ENCODE results near the gene ZNF521. TPM values are rescaled to one million over a fixed set of nuclear protein-coding genes. Genes with fewer than 3 reads are reported as not detected.

The ZNF521 gene
- total RNA-seq, 1 donor from 2014 or later, result 10.3 TPM

DNA sequence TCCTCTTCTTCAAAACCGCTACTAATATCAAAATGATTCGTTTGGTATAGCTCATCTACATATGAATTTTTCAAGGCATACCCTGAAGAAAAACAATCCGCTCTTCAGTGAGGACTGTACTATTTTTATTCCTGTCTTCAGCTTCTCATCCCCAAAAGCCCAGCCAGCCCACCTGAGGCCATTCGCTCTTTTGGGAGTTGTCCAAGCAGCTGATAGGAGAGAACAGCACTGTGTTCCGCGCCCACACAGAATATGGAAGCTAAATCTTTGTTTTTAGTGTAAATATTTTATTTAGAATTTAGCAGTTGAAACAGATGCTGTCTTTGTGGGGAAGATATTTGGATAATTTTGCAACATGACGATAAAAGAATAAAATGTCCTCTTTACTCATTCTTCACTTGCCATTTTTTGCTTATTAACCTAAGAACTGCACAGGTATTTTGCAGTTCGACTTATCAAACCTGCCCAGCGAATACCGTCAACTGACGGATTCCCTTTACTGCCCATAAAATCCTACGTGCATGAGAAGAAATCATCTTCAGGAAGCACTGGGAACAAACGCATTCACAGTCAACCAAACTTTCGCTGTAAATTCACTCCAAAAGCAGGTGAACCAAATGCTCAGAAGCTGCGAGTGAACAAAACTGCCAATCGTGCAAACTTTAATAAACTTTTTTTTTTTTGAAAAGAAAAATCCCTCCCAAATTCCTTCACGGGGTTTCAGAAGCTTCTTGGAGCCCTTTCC lies 3.4 kb downstream of the ZNF521 start:
- Histone ChIP-seq H3K27ac (replicated peaks) (peak overlapping the region; percentile 96), H3K36me3 (no peaks in the 10 kb centered on the region), H3K4me3 (peak overlapping the region; percentile 81), H3K27me3 (ENCODE audit: low read depth) (no peaks in the 10 kb centered on the region), H3K9me3 (replicated peaks) (no peaks in the 10 kb centered on the region), H3K4me1 (peaks cover 74% of the 10 kb centered on the region)
- no peak for DNase-seq
- intact Hi-C loops (cut with micrococcal nuclease), result loop anchor here (10.0 kb wide), 1 partner anchor 64 kb away; no protein-coding TSS in a partner anchor
- TF ChIP-seq, protein P1, sequence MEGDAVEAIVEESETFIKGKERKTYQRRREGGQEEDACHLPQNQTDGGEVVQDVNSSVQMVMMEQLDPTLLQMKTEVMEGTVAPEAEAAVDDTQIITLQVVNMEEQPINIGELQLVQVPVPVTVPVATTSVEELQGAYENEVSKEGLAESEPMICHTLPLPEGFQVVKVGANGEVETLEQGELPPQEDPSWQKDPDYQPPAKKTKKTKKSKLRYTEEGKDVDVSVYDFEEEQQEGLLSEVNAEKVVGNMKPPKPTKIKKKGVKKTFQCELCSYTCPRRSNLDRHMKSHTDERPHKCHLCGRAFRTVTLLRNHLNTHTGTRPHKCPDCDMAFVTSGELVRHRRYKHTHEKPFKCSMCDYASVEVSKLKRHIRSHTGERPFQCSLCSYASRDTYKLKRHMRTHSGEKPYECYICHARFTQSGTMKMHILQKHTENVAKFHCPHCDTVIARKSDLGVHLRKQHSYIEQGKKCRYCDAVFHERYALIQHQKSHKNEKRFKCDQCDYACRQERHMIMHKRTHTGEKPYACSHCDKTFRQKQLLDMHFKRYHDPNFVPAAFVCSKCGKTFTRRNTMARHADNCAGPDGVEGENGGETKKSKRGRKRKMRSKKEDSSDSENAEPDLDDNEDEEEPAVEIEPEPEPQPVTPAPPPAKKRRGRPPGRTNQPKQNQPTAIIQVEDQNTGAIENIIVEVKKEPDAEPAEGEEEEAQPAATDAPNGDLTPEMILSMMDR (IDR thresholded peaks at IDR 0.05; ENCODE audit: borderline replicate concordance), result no peak

DNA sequence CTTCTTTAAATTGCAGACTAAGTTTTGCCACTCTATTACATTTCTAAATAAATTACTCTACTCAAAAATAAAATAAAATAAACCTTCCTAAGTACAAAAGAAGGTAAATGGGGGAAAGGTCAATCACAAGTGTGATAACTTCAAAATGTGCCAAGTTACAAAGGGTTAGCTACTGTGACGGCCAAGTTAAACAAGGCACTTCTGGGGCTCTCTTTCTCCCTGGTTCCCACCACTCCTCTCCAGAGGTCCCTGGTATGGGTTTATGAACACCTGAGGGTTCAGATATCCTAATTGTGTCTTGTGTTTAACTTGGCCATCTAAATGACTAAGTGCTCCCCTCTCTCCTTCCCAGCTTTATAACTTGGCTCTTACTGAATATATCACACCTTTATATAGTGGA lies 5.4 kb downstream of the ZNF521 start:
- Histone ChIP-seq H3K4me1 (peaks cover 72% of the 10 kb centered on the region), H3K9me3 (replicated peaks) (no peaks in the 10 kb centered on the region), H3K4me3 (peak overlapping the region; percentile 13), H3K36me3 (no peaks in the 10 kb centered on the region), H3K27me3 (ENCODE audit: low read depth) (no peaks in the 10 kb centered on the region), H3K27ac (replicated peaks) (peak overlapping the region; percentile 96)
- TF ChIP-seq, protein P1 (IDR thresholded peaks at IDR 0.05; ENCODE audit: borderline replicate concordance), result no peak
- DNase-seq, result no peak
- intact Hi-C loops (cut with micrococcal nuclease), result loop anchor here (10.0 kb wide), 1 partner anchor 62 kb away; no protein-coding TSS in a partner anchor

DNA sequence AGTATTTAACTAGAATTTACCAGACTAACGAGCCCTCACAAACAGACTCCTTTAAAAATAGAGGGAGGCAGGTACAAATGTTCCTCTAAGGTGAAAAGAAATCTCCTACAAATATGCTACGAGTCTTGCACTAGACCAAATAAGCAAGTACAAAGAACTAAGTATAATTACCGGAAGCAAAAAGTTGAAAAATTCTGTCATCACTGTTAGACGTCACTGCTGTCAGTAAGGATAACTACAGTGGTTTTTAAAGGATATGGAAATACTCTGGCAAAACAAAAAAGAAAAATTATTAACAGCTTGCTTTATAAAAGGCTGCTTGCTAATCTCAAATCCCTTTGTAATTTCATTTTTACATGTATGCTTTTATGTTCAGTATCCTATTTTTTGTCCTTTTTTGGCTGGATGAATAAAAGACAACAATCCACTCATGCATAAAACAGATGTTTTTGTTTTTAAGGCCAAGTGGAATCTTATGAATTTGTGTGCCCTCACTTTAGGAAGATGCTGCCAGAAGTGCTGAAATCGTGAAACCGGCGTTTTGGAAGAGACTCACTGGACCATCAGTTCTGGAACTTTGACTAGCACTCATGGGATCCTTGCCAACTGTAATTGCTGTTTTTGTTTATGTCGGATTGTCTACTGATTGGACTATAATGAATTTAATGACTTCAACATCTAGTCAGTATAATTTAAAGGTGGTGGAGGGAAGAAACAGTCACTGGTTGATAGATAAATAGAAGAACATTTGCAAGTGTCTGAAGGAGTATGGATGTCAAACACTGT lies 6.7 kb downstream of the ZNF521 start:
- TF ChIP-seq, protein P1 (IDR thresholded peaks at IDR 0.05; ENCODE audit: borderline replicate concordance), result no peak
- no peaks in the 10 kb centered on the region for H3K9me3 ChIP-seq (replicated peaks)
- H3K36me3 ChIP-seq, result no peaks in the 10 kb centered on the region
- DNase-seq, result no peak
- H3K4me1 ChIP-seq, result peaks cover 64% of the 10 kb centered on the region
- intact Hi-C loops (cut with micrococcal nuclease), result loop anchor here (10.0 kb wide), 1 partner anchor 60 kb away; no protein-coding TSS in a partner anchor
- peak overlapping the region; percentile 12 for H3K4me3 ChIP-seq
- peak overlapping the region; percentile 96 for H3K27ac ChIP-seq (replicated peaks)
- no peaks in the 10 kb centered on the region for H3K27me3 ChIP-seq (ENCODE audit: low read depth)

DNA sequence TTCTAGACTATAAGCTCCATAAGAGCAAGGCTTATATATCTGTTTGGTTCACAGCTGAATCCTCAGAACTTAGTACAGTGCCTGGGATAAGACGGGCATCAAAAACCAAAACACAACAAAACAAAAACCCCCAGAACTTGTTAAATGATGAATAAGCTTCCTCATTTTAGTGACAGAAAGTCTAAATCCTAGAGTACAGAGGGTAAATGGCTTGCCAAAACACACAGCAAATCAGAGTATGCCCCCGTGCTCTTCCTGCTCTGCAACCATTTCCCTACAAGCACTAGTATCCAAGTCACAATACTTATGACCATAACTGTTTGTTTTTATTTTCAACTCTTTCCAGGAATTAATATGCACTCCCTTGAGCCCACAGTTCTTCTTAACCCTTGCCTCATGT lies 10.1 kb downstream of the ZNF521 start:
- Histone ChIP-seq H3K4me1 (peaks cover 41% of the 10 kb centered on the region), H3K4me3 (no peak overlapping the region), H3K36me3 (no peaks in the 10 kb centered on the region), H3K27me3 (ENCODE audit: low read depth) (no peaks in the 10 kb centered on the region), H3K27ac (replicated peaks) (no peak overlapping the region), H3K9me3 (replicated peaks) (no peaks in the 10 kb centered on the region)
- no peak for DNase-seq
- TF ChIP-seq, protein P1 (IDR thresholded peaks at IDR 0.05; ENCODE audit: borderline replicate concordance), result no peak
- intact Hi-C loops (cut with micrococcal nuclease), result loop anchor here (10.0 kb wide), 1 partner anchor 57 kb away; no protein-coding TSS in a partner anchor

DNA sequence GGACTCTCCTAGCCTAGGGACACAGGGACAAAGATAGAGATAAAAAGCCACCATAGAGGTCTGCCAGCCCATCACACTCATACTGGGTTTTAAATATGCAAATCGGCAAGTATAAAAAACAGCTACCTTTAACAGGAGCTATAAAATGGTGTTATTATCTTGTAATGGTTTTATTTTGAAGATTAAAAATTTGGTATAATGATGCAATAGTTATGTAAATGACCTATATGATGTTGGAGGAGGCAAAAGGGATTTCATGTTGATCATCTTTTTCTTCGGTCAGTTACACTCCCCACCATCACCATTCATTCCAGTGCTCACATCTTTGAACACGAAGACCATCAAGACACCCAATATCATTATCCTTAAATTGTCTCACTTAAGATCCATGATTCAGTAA lies 11.2 kb downstream of the ZNF521 start:
- no peak for DNase-seq
- intact Hi-C loops (cut with micrococcal nuclease), result loop anchor here (10.0 kb wide), 1 partner anchor 56 kb away; no protein-coding TSS in a partner anchor

More for the DNA sequence above, 11.2 kb downstream of the ZNF521 start:
- Histone ChIP-seq H3K4me1 (peaks cover 39% of the 10 kb centered on the region), H3K36me3 (no peaks in the 10 kb centered on the region), H3K27ac (replicated peaks) (no peak overlapping the region), H3K9me3 (replicated peaks) (no peaks in the 10 kb centered on the region), H3K4me3 (no peak overlapping the region), H3K27me3 (ENCODE audit: low read depth) (no peaks in the 10 kb centered on the region)
- TF ChIP-seq, protein P1 (IDR thresholded peaks at IDR 0.05; ENCODE audit: borderline replicate concordance), result no peak

Measured in left ventricle myocardium inferior (tissue), 1 donor.